HG03103 (cell line): ENCODE results near the gene TPGS1.

Experiments
- ATAC-seq: cut with Tn5 transposase; IDR thresholded peaks from one replicate; pipeline ENCODE4 v1.9.1; 2021; ENCODE audit warnings: low read depth; ENCODE audit not compliant: unreplicated experiment

Gene TPGS1

GRCh38 chr19:495081-495401, 12.3 kb upstream of the TPGS1 start:
- no peak for ATAC-seq

GRCh38 chr19:495402-496111, 11.7 kb upstream of the TPGS1 start:
- ATAC-seq = no peak

GRCh38 chr19:496112-496665, 11.1 kb upstream of the TPGS1 start, which contains the start of gene MADCAM1:
MADCAM1 (plus strand) TSS chr19:496486; CDS start chr19:496500, 14 bp downstream.
- no peak for ATAC-seq

- no peak for ATAC-seq
These were observed 10.3 kb upstream of the TPGS1 start for GRCh38 chr19:496986-497385.

- ATAC-seq = no peak
These were observed 9.8 kb upstream of the TPGS1 start for GRCh38 chr19:497491-497868.

GRCh38 chr19:497869-498510, 9.3 kb upstream of the TPGS1 start:
- ATAC-seq = no peak

- ATAC-seq = no peak
These were observed 8.8 kb upstream of the TPGS1 start for GRCh38 chr19:498511-498891.

GRCh38 chr19:498977-499623, 8.2 kb upstream of the TPGS1 start:
- no peak for ATAC-seq

GRCh38 chr19:501646-502045, 5.7 kb upstream of the TPGS1 start:
- no peak for ATAC-seq

- no peak for ATAC-seq
These were observed 2.7 kb upstream of the TPGS1 start for GRCh38 chr19:504616-505015.

GRCh38 chr19:506404-507285, 652 bp upstream of the TPGS1 start:
- peak; percentile 55 for ATAC-seq

- ATAC-seq = no peak
These were observed 1.2 kb downstream of the TPGS1 start for GRCh38 chr19:508204-509150.

GRCh38 chr19:510606-511100, 3.4 kb downstream of the TPGS1 start:
- no peak for ATAC-seq

- no peak for ATAC-seq
These were observed 4.0 kb downstream of the TPGS1 start for GRCh38 chr19:511101-511851.

- no peak for ATAC-seq
These were observed 5.5 kb downstream of the TPGS1 start for GRCh38 chr19:512547-513365.

GRCh38 chr19:513368-514165, 6.3 kb downstream of the TPGS1 start:
- no peak for ATAC-seq

GRCh38 chr19:514166-514663, 6.9 kb downstream of the TPGS1 start:
- ATAC-seq = no peak
